ENCODE measurements around the gene APBB2. TPM values are rescaled to one million over a fixed set of nuclear protein-coding genes. Genes with fewer than 3 reads are reported as not detected.
"Not testable (repeated sequence)": the region's sequence is repeated elsewhere in the genome, so short reads cannot be mapped to it uniquely, and the experiment has no call there.

The APBB2 gene
- total RNA-seq, 1 experiment from 2014 or later, result 80.7 TPM

- H3K9me3 ChIP-seq, result no peaks in the 10 kb centered on the region
- Mint-ChIP-seq H3K36me3 (ENCODE audit: insufficient read depth, unreplicated experiment) (peaks cover 24% of the 10 kb centered on the region), H3K4me3 (ENCODE audit: unreplicated experiment) (no peak overlapping the region), H3K27ac (ENCODE audit: unreplicated experiment) (no peak overlapping the region), H3K27me3 (ENCODE audit: insufficient read depth, unreplicated experiment) (no peaks in the 10 kb centered on the region), H3K4me1 (ENCODE audit: low read depth, unreplicated experiment) (peaks cover 38% of the 10 kb centered on the region), H3K9me3 (ENCODE audit: unreplicated experiment) (no peaks in the 10 kb centered on the region)
- H3K36me3 ChIP-seq (ENCODE audit: control insufficient read depth, insufficient read depth, low read length), result no peaks in the 10 kb centered on the region
- DNase-seq, result no peak
- no peak for TF ChIP-seq CTCF (IDR thresholded peaks at IDR 0.05; ENCODE audit: insufficient read depth in 1 of 2, low read depth in 1 of 2, low read length in 1 of 2, severe bottlenecking in 1 of 2, unreplicated experiment in 1 of 2)
- peaks cover 39% of the 10 kb centered on the region for H3K4me1 ChIP-seq
- no peaks in the 10 kb centered on the region for H3K27me3 ChIP-seq (replicated peaks; ENCODE audit: control insufficient read depth, insufficient read depth, low read length)
- POLR2A ChIA-PET, result no interaction called here
- CTCF ChIA-PET, result no interaction called here
- no peak overlapping the region for H3K4me3 ChIP-seq (ENCODE audit: low read depth, low read length)
- no TSS peak for BruUV-seq (replicated peaks)
- intact Hi-C loops (cut with micrococcal nuclease; ENCODE audit: unreplicated experiment), result no loop called here
These were observed 65.4 kb downstream of the APBB2 start for GRCh38 chr4:41148931-41149330.

GRCh38 chr4:41148292-41148691 is 66.0 kb downstream of the APBB2 start:
- intact Hi-C loops (cut with micrococcal nuclease; ENCODE audit: unreplicated experiment), result no loop called here
- Mint-ChIP-seq H3K27me3 (ENCODE audit: insufficient read depth, unreplicated experiment) (no peaks in the 10 kb centered on the region), H3K36me3 (ENCODE audit: insufficient read depth, unreplicated experiment) (peaks cover 24% of the 10 kb centered on the region), H3K9me3 (ENCODE audit: unreplicated experiment) (no peaks in the 10 kb centered on the region), H3K27ac (ENCODE audit: unreplicated experiment) (no peak overlapping the region), H3K4me1 (ENCODE audit: low read depth, unreplicated experiment) (peaks cover 31% of the 10 kb centered on the region), H3K4me3 (ENCODE audit: unreplicated experiment) (no peak overlapping the region)
- no peaks in the 10 kb centered on the region for H3K9me3 ChIP-seq
- BruUV-seq (replicated peaks), result no TSS peak
- CTCF ChIA-PET, result no interaction called here
- DNase-seq, result no peak
- POLR2A ChIA-PET, result no interaction called here
- H3K36me3 ChIP-seq (ENCODE audit: control insufficient read depth, insufficient read depth, low read length), result no peaks in the 10 kb centered on the region
- H3K4me1 ChIP-seq, result peaks cover 43% of the 10 kb centered on the region
- no peak overlapping the region for H3K4me3 ChIP-seq (ENCODE audit: low read depth, low read length)
- no peak for TF ChIP-seq CTCF (IDR thresholded peaks at IDR 0.05; ENCODE audit: insufficient read depth in 1 of 2, low read depth in 1 of 2, low read length in 1 of 2, severe bottlenecking in 1 of 2, unreplicated experiment in 1 of 2)
- H3K27me3 ChIP-seq (replicated peaks; ENCODE audit: control insufficient read depth, insufficient read depth, low read length), result no peaks in the 10 kb centered on the region

- BruUV-seq (replicated peaks); H3K4me3 ChIP-seq (ENCODE audit: low read depth, low read length); H3K27me3 ChIP-seq (replicated peaks; ENCODE audit: control insufficient read depth, insufficient read depth, low read length); H3K27ac Mint-ChIP-seq (ENCODE audit: unreplicated experiment); intact Hi-C loops (cut with micrococcal nuclease; ENCODE audit: unreplicated experiment); H3K9me3 Mint-ChIP-seq (ENCODE audit: unreplicated experiment); H3K4me3 Mint-ChIP-seq (ENCODE audit: unreplicated experiment); POLR2A ChIA-PET; H3K27me3 Mint-ChIP-seq (ENCODE audit: insufficient read depth, unreplicated experiment); DNase-seq; H3K36me3 ChIP-seq (ENCODE audit: control insufficient read depth, insufficient read depth, low read length); H3K9me3 ChIP-seq: not testable (repeated sequence)
- peaks cover 34% of the 10 kb centered on the region for H3K4me1 Mint-ChIP-seq (ENCODE audit: low read depth, unreplicated experiment)
- H3K36me3 Mint-ChIP-seq (ENCODE audit: insufficient read depth, unreplicated experiment), result peaks cover 25% of the 10 kb centered on the region
- peaks cover 43% of the 10 kb centered on the region for H3K4me1 ChIP-seq
- CTCF ChIA-PET, result interaction anchor here (0.6 to 1.0 kb wide), 2 partner anchors 26 to 66 kb away, joined by 3 to 4 read pairs; partner anchors contain the start of gene APBB2
These were observed 66.8 kb downstream of the APBB2 start for GRCh38 chr4:41147570-41147969.

All from Caco-2 (cell line).